GM12874 (cell line): ENCODE measurements around the gene RRAGD.

ENCODE experiments used
- TF ChIP-seq, protein P1 (sequence below): IDR thresholded peaks from 2 replicates; pipeline ENCODE4 v1.5.1; 2011; ENCODE audit warnings: low read depth, mild to moderate bottlenecking, control low read depth, low read length, moderate library complexity; ENCODE audit not compliant: insufficient read depth

RRAGD gene

DNA sequence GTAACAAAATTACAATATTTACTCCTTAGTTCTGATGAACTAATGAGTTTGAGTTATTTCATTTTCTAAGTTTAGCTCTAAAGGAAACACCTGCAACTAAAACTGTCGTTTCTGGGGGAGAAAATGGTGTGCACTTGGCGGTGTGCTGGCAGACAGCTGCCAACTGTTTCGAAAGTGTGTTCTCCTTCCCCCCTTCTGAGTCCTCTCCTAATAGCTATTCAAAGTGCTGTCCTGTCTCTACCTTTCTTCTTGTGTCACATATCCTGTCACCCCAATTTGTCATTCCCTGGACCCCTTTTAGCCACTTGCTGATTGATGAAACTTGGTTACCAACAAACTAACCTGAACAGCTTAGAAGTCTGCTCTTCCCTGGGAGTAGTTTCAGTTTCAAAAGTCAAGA is 54.7 kb downstream of the RRAGD start:
- TF ChIP-seq, protein P1, sequence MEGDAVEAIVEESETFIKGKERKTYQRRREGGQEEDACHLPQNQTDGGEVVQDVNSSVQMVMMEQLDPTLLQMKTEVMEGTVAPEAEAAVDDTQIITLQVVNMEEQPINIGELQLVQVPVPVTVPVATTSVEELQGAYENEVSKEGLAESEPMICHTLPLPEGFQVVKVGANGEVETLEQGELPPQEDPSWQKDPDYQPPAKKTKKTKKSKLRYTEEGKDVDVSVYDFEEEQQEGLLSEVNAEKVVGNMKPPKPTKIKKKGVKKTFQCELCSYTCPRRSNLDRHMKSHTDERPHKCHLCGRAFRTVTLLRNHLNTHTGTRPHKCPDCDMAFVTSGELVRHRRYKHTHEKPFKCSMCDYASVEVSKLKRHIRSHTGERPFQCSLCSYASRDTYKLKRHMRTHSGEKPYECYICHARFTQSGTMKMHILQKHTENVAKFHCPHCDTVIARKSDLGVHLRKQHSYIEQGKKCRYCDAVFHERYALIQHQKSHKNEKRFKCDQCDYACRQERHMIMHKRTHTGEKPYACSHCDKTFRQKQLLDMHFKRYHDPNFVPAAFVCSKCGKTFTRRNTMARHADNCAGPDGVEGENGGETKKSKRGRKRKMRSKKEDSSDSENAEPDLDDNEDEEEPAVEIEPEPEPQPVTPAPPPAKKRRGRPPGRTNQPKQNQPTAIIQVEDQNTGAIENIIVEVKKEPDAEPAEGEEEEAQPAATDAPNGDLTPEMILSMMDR = no peak

DNA sequence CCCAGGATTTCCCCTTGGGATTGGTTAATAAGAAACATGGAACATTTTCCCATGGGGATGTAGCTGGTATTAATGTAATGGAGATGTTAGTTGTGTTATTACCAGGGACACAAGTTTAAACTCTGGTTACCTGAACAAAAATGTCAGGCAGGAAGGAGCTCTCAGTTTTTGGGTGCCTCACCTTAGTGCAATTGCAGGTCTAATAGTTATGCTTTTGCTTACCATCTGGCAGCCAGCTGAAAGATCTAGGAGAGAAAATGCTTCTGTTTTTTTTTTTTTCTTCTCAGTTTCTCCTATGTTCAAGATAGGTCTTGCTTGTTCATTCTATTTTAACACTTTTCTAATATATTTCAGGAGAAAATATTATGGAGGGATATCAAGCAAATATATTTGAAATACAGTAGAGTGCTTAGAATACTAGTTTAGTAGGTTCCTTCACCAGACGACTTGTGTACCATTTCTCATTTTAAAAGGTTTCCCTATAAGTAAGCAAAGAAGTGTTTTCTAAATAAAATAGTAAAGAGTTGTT is 55.4 kb downstream of the RRAGD start:
- TF ChIP-seq, protein P1 = no peak

DNA sequence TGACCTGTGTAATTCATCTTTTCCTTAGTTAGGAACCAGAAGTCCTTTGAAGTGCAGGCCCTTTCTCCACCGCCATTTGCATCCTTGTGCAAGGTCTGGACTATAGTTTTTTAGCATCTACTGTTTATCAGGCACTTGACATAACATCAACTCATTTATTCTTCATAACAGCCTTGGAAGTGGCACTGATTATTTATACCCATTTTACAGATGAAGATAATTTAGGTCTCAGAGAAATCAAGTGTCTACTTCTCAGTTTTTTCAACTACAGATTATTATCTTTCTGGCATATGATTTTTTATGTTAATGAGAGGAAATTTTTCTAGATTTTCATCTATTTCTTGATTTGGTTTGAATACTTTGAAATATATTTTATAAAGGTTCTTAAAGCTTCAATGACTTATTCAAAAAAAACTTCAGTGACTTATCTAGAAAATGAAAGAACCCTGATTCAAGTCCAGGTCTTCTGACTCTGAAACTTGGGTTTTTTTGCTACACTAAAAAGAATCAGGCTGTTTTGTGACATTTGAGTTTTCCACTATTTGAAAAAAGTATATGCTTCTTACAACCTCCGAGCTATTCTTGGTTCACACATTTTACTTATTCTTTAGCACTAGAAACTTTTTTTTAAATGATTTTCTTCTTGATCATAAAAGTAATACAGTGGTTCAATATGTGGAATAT is 56.4 kb downstream of the RRAGD start:
- TF ChIP-seq, protein P1 = no peak

DNA sequence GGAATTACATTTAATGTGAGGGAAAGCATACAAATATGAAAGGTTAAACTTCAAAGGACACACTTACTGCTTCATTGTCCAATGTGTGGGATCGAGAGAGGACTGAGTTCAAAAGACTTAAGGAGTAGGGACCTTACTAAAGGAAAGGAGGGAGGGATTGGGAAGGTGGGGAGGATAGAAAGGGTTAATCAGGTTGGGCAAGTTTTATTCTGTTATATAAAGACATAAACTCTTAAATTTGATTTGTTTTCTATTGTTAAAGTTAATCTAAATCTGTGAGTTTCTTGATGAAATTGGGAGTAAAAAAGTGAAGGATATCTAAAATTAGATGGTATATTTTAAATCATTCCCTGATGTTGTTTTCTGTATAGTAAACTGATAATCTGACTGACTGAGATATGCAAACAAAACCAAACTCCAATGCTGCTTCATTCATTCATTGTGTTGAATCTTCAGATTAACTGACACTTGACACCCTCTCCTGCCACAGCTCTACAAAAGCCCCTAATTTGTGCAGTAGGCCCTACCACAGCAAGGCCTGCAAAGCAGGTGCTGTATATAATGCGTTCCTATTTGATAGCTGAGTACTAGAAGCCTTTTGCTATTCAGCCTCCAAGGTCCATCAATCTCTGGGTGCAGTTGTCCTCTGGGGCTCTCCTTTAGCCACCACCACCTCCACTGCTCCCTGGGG is 58.2 kb downstream of the RRAGD start:
- TF ChIP-seq, protein P1 = no peak

DNA sequence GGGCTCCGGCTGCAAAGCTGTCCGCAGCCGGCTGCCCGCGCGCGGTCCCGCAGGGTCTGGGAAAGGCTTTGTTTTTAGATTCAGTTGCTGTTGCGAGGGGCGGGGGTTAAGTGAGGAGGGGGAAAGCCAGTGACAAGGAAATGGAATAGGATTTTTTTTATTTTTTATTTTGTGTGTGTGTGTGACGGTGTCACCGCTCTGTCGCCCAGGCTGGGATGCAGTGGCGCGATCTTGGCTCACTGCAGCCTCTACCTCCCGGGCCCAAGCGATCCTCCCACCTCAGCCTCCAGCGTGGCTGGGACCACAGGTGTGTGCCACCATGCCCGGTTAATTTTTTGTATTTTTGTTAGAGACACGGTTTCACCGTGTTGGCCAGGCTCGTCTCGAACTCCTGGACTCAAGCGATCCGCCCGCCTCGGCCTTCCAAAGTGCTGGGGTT is 58.9 kb downstream of the RRAGD start:
- TF ChIP-seq, protein P1 = no peak

DNA sequence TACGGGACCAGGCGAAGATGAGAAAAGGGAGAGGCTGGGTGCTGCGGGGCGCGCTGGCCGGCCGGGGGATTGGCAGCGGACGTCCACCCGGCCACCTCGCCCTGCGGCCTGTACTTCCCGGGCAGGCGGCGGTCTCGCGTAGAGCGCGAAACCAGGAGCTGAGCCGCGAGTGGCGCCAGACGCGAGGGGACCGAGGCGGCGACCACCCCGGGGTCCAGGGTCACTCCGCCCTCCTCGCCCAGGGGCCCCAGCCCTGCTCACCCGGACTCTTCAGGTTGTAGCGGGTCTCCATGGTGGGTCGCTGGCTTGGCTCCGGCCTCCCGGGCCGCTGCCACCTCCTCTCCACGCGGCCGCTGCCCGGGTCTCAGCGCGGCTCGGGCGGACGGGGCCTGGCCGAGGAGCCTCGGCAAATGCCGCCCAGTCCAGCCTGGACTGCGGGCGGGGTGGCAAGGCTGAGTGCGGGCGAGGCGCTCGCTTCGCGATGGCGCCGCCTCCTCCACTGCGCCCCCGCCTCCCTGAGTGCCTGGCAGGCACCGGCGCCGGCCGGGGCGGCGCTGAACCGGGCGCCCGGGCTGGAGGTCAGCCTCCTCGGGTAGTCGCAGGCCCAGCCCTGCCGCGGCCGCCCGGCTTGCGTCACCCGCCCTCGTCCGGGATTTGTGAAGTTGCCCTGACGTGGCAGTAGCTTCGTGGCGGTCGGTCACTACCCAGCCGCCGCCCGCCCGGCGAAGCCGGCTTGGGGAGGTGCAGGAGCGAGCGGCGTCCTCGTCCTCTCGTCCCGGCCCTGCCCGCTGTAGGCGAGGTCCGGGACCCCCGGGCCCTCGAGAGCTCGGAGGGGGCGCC is 59.6 kb downstream of the RRAGD start, which contains the start of gene UBE2J1:
Gene UBE2J1, minus strand, starts transcription at position 445 of the 840 bp plus-strand sequence. Its CDS starts 153 bp downstream, at position 292.
- TF ChIP-seq, protein P1 = no peak
